GM21528 (cell line): ENCODE results near the gene IPO13.

Experiments used
- ATAC-seq: cut with Tn5 transposase; IDR thresholded peaks from one replicate; pipeline ENCODE4 v1.9.1; 2021; ENCODE audit warnings: mild to moderate bottlenecking, moderate library complexity; ENCODE audit not compliant: unreplicated experiment, low FRiP score

The IPO13 gene

DNA sequence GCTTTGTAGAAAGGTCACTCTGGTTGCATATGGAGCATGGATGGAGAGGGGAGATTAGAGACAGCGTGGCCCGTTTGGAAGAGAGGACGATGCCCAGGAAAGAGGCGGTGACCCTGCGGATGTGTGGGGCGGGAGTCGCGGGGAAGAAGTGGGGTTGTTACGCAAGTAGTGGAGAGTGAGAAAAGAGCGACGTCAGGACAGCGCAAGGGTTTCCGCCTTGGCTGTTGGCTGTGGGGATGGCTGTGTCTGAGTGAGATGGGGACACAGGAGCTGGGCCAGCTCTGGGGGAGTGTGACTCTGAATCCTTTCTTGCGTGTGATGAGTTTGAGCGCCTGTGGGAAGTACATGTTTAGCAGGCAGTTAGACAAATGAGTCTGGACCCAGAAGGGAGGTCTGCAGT is 36.1 kb downstream of the IPO13 start:
- ATAC-seq, result no peak

DNA sequence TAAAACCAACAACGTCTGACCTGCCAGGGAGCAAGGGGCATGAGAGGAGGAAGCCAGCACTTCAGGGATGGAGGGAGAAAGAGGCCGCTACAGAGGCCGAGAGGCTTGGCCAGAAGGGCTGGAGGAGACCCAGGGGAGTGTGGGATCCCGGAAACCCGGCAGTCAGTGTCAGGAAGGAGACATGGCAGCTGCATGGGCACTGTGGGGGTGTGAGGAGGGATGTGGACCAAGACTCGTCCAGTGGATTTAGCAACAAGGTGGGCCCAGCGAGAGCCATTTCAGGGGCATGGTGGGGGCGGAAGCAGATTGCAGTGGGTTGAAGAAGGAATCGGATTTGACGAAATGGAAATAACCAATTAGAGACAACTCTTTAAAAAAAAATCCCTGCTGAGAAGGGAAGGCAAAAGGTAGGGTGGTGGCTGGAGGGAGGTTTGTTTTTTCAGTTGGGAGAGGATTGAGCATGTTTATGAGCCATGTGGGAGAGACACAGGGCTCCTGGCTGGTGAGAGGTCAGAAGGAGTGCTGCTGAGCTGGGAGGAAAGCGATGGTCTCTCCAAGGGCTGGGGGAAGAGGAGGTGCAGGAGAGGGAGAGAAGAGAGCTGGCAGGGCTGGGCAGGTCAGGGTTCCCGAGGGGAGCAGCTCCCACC is 36.6 kb downstream of the IPO13 start:
- no peak for ATAC-seq

DNA sequence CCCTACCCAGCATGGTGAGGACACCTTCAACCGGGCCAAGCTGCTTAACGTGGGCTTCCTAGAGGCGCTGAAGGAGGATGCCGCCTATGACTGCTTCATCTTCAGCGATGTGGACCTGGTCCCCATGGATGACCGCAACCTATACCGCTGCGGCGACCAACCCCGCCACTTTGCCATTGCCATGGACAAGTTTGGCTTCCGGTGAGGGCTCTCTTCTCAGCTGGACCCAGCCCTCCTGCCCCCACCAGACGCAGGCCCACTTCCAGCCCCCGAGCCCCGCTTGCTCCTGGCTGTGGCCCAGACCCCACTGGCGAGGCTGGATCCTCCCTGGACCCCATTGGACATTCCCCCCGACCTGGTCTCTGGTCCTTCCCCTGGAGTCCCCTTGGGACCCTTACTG is 38.1 kb downstream of the IPO13 start:
- ATAC-seq, result no peak

DNA sequence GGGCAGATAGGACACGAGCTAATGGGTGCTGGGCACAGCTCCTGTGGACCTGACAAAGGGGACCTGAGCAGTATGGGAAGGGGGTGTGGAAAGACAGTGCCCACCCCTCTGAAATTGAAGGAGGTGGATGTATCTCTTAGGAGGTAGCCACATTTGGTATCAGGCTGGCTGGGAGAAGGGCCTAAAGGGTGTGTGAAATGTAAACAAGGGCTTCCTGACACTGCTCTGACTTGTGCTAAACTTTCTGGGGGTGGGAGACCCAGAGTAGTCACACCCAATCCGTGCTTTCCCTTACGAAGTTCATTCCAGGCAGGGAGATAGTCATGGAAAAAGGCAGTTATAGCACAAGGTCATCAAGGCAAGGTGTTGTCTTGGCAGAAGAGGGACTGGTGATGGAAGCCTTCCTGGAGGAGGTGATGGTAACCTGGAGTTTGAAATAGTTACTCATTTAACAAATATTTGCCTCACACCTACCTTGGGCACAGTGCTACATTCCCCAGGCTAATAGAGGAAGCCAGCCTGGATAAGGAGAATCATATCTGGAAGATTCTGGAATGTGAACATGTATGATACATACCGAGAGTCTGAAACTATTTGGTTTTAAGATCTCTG is 39.3 kb downstream of the IPO13 start:
- ATAC-seq, result no peak

DNA sequence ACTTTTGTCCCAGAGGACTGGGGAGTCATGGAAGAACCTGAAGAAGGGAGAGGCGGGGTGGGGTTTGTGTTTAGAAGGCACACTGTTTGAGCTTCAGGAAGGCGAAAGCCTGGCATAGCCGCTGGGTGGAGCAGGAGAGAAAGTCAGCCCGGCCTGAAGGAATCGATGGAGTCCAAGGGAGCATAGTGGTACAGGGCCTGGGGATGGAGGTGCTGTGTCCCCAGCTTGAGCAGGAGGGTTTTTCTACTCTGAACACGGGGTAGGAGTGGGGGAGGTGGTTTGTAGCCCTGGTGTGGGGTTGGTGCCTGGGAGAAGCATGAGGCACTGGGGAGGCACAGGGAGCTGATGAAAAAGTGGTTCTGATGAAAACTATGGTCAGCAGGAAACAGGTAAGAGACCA is 40.0 kb downstream of the IPO13 start:
- no peak for ATAC-seq

DNA sequence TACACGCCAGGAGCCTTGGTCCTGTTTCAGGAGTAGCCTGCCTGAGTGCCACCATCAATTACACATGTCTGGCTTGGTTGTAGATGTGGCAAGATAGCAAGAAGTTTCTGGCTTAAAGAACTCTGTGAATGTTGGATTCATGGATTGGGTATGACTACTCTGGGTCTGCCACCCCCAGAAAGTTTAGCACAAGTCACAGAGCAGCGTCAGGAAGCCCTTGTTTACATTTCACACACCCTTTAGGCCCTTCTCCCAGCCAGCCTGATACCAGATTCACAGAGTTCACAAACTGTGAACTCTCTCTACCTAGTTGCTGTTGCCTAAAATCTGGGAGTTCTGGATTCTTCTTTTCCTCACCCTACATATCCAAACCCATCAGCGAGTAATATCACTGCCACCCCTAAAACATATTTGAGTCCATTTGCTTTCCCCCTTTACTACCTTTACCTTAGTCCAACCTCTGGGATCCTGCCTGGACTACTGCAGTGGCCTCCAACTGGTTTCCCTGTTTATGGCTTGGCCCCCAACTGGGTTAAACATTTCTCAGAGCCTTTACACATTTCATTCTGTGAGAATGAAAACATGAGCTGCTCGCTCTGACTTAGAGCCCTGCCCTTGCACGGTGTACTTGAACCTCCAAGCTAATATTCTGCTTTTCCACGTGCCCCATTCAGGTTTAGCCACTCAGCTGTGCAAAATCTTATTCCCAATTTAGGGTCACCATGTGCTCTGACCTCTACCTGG is 40.6 kb downstream of the IPO13 start:
- ATAC-seq, result no peak

DNA sequence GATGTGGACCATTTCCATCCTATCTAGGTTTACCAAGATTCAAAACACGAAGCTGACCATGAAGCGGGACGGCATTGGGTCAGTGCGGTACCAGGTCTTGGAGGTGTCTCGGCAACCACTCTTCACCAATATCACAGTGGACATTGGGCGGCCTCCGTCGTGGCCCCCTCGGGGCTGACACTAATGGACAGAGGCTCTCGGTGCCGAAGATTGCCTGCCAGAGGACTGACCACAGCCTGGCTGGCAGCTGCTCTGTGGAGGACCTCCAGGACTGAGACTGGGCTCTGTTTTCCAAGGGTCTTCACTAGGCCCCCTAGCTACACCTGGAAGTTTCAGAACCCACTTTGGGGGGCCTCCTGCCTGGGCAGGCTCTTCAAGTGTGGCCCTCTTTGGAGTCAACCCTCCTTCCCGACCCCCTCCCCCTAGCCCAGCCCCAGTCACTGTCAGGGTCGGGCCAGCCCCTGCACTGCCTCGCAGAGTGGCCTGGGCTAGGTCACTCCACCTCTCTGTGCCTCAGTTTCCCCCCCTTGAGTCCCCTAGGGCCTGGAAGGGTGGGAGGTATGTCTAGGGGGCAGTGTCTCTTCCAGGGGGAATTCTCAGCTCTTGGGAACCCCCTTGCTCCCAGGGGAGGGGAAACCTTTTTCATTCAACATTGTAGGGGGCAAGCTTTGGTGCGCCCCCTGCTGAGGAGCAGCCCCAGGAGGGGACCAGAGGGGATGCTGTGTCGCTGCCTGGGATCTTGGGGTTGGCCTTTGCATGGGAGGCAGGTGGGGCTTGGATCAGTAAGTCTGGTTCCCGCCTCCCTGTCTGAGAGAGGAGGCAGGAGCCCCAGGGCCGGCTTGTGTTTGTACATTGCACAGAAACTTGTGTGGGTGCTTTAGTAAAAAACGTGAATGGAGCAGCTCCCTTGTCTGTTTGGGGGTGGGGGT is 43.8 kb downstream of the IPO13 start:
- ATAC-seq, result no peak

DNA sequence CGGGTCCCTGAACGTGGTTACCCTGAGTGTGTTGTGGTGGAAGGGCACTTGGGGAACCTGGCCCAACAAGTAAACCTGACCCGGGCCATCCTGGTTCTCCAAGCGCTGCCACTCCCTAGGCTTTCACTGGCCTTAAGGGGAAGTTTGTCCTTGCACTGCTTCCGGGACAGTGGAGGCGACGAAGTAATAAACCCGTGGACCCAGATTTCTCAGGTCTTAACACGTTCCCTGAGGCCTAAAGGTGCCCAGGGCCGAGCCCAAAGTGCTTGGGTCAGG is 44.4 kb downstream of the IPO13 start:
- ATAC-seq, result peak; percentile 6

DNA sequence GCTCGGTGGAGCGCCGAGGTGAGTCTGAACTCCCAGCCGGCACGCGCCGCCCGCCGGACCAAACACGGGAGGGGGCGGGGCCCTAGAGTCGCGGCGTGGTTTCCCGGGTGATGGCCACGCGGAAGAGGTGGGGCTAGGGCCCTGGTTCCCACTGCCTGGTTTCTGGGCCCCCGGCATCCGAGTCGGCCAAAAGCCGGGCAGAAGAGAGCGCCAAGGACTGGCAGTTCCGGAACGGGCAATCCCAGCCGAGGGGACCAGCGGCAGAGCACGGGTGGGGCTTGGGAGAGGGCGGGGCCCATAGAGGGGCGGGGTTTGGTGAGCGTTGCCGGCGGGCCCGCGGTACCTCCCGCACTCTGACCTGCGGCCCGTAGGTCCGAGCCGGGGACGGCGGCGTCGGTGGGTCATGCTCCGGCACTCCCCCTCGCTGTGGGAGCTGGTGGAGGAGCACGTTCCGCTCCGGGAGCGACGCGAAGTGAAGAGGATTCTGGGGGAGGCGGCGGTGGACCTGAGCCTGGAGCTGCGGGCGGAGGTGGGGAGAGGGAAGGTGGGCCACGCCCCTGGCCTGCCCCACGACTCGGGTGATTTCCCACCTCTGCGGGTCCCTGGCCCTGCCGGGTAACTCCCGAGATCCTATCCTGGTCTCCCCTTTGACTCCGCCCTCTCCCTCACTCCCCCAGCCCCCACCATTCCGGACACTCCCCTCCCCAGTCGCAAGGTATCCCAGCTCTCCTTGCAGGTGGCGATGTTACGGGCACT is 44.9 kb downstream of the IPO13 start, which contains the start of gene CCDC24:
CCDC24 (plus strand) TSS at position 124 of the 756 bp plus-strand sequence; CDS start at position 404, 280 bp downstream.
- ATAC-seq, result peak; percentile 73

DNA sequence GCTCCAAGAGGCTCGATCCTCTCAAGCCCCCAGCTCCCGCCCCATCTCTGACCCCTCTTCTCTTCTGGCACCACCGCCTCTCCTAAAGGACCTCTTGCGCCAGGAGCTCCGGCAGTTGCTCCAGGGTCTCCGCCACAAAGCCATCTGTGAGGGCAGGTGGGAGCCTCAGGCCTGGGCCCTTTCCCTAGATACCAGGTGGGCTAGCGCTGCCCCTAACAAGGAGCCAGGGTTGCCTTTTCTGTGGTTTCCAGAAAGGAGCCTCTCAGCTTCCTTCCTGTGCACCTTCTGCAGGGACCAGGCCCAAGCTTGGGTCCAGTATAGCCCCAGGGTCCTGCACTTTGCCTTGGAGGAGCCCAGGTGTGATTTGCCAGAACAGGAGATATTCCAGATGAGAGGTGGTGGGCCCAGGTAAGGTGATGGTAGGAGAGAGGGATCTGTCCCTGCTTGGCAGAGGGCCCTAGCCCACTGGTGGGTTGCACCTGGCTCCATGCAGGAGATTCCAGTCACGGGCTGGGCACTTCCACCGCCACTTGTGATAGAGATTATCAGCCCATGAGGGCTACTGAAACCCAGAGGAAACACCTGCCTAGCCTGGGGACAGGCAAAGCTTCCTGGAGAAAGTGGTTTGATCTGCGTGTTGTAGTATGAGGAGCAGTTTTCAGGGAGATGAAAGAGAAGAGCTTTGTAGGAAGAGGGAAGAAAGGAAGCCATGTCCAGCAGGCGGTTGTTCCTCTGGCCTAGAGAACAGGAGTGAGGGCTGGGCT is 45.7 kb downstream of the IPO13 start:
- no peak for ATAC-seq

DNA sequence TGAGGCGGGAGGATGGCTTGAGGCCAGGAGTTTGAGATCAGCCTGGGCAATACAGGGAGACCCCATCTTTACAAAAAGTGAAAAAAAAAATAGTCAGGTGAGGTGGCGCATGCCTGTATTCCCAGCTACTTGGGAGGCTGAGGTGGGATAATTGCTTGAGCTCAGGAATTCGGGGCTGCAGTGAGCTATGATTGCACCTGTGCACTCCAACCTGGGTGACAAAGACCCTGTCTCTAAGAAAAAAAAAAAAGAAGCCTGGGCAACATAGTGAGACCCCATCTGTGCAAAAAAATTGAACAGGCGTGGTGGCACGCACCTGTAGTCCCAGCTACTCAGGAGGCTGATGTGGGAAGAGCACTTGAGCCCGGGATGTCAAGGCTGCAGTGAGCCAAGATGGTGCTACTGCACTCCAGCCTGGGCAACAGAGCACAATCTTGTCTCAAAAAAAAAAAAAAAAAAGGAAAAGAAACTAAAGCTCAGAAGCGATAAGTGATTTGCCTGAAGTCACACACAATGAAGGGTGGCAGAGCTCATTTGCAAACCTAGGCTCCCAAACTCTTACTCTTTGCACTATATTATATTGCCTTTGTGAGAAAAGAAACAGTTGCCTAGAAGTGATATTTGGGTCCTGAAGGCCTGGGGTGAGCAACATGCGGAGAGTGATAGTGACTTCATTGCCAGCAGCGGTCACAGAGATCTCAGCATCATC is 46.6 kb downstream of the IPO13 start:
- ATAC-seq, result no peak

DNA sequence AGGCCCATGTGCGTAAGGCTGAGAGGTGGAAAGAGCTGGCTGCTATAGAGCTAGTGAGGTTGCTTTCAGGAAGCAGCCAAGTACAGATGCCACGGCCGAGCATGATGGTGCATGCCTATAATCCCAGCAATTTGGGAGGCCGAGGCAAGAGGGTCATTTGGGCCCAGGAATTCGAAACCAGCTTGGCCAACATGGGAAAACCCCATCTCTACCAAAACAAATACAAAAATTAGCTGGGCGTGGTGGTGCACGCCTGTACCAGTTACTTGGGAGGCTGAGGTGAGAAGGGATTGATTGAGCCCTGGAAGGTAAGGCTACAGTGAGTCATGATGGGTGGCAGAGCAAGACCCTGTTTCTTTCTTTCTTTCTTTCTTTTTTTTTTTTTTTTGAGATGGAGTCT is 47.3 kb downstream of the IPO13 start:
- ATAC-seq, result no peak

DNA sequence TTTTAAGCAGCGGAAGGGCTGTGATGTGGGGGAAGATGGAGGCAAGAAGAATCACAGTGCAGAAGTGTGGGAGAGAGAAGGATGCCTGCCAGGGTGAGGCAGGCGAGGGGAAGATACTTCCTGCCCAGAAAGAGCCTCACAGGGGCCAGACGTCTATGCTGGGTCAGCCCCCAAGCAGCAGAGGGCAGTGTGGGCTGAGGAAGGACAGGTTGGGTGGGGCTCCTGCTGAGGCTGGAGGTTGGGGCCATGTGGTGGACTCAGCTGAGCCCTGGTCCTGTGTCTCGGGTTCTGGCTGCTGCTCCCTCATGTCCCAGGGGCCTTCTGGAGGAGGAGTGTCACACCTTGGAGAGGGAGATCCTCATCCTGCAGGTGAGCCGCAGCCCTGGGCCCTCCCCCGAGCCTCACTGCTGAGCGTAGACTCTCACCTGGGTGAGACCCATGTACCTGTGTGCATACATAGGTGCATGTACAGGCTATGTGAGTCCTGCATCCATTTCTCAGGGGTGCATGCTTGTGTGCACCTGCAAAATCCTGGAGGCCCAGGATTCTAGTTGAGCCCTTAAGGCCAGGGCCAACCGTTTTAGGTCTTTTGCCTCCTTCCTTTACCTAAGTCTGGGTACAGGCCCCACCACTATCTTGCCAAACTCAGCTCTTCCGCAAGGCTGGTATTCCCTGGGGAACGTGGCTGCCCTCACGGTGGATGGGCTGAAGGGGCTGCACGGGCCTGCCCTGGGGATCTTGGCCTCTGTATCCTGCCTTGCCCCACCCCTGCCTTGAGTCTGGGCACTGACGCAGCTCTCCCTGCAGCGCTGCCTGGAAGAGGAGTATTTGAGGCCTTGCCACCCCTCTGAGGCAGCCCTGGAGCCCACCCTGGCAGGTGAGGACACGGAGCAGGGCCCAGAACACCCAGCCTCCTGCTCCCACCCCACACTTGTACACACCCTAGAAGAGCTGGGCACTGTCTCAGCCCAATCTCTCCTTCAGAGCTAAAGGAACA is 48.3 kb downstream of the IPO13 start:
- no peak for ATAC-seq

DNA sequence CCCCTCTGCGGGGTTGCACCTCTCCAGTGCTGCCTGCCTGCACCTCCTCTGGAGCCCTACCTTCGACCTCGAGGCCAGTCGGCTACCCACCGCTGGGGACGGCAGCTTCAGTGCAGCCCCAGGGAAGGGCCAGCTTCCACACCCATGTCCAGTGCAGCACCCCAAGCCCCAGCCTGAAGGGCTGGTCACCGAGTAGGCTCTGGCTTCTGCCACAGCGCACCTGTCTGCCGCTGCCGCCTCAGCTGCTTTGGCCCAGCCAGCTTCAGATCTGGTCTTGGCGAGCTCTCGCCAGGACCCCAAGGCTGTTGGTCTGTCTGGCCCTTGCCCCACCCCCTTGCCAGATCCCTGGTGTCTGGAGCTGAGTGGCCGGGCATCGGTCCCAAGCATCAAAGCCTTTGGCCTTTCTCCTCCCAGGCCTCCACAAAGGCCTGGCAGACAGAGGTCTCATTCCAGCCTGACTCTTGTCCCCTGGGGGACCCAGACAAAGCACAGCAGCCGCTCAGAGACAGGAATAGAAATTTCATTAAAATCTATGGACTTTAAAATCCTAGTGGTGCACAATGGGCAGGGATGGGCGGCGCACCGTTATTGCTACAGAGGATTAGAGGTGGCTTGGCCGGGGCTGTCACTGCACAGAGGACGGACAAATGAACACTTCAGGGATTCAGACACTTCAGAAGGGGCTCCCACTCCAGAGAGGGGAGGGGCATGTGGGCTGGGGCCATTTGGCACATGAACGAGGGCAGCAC is 49.4 kb downstream of the IPO13 start:
- ATAC-seq, result no peak

DNA sequence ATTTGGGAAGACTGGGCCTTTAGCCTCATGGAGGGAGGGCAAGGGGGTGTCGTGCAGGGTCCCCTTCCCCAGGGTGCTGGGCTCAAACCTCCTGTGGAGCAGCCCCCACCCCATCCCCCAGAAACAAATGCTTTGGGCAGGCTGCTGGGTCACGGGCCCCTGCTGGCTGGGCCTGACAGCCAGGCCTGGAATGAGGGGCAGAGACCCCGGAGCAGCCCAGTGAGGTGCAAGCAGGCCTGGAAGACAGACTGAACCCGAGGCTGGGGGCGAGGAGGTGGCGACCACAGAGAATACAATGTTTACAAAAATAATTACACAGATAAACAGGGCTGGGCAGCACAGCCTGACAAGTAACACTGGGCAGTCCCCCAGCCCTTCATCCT is 50.0 kb downstream of the IPO13 start:
- no peak for ATAC-seq

DNA sequence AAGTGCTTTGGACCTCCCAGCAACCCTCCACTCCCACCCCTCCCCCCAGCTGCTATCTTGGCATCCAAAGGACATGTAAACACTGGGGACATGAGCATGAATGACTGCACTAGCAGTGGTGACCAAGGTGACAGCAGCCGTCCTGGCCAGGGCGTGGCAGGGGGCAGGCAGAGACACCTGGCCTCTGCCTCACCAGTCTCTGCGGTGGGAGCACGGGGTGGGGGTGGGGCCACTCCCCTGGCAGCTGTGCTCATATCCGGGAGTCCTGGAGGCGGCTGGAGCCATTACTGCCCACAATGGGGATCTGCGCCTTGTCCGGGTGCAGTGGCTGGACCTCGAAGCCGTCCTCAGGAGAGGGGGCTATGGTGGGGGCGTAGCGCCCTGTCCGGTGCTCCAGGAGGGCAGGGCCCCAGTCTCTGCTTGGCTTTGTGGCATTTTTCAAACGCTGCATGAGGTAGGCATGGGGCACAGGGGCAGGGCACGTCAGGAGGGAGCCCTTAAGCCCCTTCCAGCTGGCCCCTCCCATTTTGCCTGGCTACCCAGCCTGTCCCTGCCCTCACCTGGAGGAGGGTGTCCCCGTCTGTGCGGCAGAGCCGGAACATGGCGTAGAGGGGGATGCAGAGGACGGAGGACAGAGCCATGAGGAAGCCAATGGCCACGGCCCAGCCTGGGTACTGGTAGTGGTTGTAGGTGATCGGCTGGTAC is 50.7 kb downstream of the IPO13 start:
- ATAC-seq, result no peak

DNA sequence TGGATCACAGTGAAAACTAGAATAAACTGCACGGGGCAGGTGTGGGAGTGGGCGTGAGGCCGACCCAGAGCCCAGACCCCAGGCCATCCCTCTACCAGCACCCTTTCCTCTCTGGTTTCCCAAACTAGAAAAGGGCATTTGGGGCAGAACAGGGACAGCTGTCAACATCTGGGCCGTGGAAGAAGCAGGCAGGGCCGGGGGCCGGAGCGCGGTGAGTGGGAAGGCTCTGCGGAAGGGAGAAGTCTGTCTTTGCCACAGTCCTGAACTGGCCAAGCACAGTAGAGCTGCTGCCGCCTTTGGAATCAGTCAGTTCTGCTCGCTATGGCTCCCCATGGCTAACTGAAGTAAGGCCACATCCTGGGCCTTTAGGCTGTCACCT is 51.2 kb downstream of the IPO13 start:
- no peak for ATAC-seq
